ENCODE results near the gene MSX1.

The MSX1 gene

DNA sequence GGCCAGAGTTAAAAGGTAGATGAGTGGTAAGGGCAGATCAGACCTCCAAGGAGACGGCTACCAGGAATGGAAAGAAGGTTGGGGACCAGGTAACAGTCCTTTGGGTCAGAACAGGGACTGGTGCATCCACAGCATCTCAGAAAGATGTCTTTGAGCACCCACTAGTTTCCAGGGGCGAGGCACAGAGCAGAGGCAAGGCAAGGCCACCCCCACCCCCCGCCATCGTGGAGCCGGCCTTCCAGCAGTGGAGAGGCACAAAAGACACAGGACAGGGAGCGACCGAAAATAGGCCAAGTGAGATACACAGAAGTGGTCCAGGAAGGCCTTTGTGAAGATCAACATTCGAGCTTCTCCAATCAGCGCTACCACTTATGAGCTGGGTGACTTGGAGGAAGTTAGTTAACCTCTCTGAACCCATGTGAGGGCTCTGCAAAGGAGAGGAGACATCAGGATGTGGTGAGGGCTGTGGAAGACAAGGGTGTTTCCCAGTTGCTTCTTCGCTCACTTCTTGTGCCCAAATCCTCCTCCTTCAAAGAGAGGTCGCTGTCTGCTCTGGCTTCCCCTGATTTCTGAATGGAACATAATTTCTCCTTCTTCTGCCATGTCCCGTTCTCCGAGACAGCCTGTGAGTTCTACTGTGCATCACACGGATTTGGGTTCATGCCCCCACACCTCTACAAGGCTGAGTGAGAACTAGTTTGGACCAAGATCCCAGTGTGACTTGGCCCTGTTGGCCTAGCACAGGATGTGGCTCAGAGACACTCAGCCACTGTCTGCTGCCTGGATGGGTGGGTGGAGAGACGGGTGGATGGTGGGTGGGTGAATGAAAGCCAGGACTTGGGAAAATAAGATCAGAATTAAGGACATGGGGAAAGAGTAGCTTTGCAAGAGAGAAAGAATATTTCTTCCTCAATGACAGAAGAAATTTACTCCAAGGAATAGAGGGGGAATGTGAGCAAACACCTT, 16.7 kb upstream of the MSX1 start:
- DNase-seq = no peak

DNA sequence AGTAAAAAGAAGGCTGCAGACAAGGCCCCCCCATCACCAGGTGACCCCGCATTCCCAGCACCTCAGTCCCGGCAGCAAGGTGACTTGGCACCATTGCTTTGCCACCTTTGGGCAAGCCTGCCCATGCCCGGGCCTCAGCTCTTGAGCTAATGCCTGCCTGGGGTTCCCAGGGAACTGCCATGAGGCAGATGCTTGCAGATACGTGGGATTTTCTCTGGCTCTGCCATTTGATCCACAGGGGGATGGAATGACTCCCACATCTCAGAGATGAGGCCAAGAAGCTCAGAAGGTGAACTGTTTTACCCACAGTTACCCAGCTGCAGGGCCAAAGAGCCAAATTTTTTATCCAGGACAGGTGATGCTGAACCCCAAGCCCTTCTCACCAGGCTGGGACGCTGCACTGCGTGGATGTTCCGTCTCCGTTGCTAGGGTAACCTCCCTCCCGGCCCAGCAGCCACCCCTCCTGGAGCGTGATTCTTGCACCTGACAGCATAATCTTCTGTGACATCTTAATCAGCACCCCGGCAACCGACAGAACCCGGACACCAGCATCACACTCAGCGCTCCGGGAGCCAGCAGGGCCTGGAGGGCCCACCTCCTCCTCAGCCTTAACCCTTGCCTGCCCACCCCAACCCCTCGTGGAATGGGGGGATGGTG, 15.7 kb upstream of the MSX1 start:
- DNase-seq = no peak

DNA sequence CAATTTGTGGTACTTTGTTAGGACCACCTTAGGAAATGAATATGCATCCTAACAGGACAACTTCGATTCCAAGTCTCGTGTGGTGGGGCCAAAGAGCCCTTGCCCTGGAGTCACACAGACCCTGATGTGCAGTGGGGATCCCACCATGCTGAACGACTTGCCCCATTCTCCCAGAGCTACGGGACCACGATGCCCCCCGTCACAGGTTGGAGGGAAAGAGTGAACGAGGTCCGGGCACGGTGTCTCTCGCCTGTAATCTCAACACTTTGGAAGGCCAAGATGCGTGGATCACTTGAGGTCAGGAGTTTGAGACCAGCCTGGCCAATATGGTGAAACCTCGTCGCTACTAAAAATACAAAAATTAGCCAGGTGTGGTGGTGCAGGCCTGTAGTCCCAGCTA, 14.4 kb upstream of the MSX1 start:
- no peak for DNase-seq

DNA sequence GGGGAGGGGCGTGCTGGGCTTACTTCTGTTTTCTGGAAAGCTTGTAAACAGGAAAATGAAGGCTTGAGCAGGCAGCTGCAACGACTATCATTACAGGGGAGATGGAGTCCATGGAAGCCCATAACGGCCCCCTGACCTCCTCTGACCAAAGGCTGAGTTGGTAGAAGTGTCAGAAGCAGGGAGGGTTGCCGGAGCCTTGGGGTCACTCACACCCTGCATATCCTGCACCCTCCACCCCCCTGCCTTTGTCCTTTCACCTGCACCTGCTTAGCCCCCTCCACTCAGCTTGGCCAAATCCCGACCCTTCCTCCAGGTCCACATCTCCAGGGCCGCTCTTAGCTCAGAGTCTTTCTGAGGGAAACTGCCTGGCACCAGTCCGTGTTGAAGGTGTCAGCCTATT, 12.5 kb upstream of the MSX1 start:
- no peak for DNase-seq

DNA sequence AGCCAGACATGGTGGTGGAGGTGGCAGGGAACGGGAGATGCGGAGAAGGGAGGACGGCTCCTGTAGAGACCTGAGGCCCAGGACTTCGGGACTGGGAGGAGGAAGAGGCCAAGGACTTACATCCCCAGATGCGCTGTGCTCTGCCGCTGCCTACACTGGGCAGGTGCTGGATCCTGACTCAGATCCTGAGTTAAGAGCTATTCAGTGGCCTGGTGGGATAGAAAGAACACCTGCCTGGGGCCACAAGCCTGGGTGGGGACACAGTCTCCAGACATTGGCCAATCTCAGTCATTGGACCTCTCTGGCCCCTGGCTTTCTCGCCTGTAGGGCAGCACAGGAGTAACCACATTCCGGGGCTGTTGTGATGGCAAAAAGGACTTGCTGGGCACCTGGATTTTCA, 10.9 kb upstream of the MSX1 start:
- DNase-seq = no peak

DNA sequence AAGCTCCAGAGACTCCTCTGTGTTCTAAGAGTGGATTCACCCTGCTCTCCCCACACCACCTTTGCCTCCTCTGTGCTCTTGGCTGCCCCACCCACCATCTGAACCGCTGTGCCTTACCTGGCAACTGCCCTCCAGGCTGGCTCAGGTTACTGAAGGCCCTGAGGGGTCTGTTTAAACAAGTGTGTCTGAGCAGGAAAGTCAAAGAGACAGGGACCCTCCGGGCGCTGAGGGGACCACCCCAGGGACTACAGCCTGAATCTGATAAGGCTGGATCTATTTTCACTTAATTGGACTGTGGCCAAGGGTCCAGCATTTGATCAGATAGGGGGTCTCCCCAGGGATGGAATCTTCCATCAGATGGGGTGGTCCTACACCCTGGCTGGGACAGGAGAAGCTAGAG, 10.4 kb upstream of the MSX1 start:
- no peak for DNase-seq

DNA sequence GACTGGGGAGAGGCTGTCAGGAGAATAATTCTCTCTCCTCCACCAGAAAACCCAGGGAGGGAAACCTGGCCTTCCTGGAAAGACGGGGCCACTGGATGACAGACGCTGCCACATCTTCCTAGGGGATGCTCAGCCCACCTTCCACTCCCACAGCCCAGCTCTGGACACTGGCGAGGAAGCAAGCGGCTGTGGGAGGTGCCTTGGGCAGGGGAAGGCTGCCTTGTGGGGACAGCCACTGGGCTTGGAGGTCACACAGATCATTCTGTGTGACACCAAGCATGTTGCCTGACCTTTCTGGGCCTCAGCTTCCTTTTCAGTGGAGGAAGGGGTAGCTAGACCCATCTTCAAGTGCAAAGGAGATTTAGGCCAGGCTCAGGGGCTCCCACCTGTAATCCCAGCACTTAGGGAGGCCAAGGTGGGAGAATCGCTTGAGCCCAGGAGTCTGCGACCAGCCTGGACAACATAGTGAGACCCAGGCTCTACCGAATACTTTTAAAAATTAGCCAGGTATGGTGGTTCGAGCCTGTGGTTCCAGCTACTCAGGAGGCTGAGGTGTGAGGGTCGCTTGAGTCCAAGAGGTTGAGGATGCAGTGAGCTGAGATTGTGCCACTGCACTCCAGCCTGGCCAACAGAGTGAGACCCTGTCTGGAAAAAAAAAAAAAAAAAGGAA, 9.8 kb upstream of the MSX1 start:
- no peak for DNase-seq

DNA sequence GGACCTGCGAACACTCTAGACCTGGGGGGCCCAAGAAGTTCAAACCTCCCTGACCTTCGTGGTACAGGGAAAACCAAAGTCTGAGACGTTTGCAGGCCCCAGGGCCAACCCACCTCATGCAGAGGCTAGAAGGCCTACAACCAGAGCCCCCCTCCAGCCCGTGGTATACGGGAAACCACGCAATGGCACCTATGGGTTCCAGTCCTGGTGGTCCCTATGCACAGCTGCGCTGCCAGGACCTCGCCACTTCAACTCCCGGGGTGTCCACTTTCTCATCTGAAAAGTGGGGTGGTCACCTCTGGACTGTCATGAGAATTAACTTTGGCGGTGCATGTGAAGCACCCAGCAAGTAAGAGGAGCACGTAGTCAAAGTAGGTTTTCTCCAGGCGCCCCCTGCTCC, 8.4 kb upstream of the MSX1 start:
- DNase-seq = no peak

DNA sequence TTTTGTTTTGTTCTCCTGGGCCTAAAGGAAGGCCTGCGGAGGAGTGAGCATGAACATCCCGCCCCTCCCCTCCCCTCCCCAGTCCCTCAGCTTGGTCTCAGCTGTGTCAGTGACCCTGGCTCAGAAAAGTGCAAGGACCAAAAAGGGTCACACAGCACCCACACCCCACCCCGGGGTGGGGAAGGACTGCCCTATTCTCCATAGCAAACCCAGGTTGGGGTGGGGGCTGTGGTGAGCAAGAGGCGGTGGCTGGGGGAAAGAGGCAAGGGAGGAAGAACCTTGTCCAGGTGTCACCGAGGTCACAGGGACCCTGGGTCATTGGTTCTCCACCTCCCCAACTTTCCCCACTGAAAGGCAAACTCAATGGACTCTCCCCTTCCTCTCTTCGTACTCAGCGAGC, 7.6 kb upstream of the MSX1 start:
- no peak for DNase-seq

DNA sequence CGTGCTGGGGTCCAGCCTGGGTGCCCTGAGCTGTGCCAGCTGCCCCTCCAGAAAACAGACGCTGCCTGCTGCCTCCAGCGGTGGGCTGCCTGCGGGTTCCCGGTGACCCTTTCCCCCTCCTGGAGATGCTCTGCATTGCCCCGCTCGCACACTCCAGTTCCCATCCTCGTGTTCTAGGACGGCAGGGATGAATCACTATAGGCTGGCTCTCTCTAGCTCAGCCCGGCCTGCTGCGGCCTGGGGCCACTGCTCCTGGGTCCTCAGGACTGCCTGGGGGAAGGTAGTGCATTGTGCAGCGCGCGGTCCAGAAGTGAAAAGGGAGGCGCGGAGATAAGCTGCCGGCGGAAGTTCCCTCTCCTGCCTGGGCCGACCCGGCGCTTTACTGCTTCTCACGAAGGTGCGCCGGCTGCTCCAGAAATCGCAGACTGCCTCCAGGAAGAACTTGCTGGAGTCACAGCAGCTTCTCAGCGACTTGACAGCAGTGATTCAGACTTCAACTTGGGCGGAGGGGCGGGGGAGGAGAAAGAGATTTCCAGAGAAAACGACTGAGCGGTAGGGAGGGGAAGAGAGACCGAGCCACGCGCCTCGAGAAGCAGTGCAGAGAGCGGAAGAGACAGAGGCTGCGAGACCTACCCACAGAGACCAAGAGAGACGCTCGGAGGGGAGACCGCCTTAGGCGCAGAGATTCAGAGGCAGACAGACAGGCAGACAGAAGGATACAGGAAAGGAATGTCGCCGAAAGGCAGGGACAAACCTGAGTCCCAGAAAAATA, 6.7 kb upstream of the MSX1 start:
- DNase-seq = no peak

DNA sequence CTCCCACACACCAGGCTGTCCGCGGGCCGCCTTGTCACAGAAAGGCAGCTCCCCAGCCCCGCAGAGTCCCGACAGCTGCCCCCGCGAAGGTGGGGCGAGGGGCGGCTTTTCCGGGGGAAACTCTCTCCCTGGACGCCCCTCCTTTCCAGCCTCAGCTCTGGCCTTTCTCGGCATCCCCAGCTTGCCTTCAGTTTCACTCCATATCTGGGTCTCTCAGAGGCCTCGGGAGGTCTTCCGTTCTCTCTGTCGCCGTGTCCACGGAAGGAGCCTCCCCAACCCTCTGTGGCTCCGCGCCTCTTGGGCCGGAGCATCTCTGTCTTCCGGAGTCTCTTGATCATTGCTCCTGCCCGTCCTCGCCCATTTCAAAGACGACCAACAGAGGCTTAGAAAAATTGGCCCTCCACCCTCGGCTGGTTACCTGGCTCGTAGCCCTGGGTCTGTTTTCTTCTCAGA, 6.1 kb upstream of the MSX1 start:
- DNase-seq = no peak

DNA sequence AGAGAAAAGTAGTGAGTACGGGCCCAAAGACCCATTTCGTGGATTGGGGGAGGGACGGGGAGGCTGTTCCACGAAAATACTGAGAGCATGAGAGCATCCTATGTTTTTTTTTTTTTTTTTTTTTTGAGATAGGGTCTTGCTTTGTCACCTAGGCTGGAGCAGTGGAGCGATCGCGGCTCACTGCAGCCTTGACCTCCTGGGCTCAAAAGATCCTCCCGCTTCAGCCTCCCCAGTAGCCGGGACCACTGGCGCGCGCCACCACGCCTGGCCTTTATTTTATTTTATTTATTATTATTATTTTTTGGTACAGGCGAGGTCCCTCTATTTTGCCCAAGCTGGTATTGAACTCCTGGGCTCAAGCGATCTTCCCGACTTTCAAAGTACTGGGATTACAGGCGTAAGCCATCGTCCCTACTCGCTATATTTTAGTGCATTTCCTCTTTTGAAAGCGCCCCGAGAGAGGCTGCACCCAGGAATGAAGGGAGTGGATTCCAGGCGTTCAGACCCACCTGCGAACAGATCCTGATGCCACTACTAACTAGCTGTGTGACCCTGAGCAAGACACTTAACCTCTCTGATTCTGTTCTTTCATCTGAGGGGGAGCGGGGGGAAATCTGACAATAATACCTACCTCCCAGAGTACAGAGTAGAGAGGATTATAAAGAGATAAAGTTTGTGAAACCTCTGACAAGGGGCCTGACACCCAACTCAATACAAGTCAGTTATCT, 5.4 kb upstream of the MSX1 start:
- no peak for DNase-seq

DNA sequence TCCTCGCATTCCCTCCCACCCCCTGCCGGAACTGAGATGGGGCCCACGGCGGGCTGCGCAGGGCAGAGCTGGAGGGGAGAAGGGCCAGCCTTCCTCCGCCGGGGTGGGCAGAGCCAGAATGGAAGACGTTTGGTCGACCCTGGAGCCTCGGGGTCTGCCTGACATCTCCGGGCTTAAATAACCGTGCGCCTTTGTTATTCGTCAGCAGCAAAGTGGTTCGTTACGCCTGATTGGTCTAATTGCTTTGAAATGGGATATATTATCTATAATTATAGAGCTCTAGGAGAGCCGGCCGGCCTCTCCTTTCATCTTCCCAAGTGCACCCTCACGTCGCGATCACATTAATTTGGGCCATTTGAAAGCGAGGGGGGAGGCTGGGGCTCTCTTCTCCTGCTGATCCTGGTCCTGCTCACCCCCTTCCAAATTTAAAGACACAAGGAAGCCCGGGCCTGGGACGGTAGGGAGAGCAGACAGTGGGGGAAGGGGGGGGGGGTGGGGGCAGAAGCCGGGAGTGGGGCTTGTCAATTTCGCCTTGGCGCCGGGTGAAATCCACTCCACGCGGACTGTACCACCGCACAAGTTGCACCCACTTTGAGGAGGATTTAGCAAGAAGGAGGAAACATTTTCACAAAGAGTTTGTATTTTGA, 4.7 kb upstream of the MSX1 start:
- DNase-seq = no peak

DNA sequence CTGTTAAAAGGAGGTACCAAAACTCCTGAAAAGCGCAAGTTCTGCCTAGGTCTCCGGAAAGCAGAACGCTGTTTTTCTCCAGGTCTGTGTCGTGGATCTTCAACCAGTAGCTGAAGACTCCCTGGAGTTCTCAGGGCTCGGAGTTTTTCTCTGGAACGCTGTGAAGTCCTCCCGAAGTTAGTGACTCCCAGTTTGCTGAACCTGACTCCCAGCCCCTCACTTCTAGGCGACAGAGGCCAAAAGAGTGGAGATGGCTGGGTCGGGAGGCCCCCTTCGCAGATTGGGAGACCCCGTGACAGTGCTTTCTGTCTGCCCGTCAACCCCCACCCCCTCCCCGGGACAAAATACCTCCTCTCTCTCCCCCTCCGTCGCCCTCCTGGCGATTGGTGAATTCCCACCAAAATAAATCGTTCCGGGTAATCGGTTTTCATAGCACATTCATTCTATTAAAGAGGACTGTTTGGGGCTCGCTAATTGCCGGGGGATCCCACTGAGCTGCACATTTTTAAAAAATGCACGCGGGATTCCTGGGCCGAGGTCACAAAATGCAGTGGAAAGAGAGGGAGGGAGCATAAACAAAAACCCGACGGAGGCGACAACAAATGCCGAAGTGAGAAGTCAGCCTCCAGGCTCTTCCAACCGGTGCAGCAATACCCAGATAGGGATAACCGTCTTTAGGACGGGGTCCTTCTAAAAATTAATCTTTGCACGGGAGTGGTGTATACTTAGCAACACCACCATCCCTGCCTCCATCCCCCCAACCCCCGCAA, 4.0 kb upstream of the MSX1 start:
- DNase-seq = no peak

DNA sequence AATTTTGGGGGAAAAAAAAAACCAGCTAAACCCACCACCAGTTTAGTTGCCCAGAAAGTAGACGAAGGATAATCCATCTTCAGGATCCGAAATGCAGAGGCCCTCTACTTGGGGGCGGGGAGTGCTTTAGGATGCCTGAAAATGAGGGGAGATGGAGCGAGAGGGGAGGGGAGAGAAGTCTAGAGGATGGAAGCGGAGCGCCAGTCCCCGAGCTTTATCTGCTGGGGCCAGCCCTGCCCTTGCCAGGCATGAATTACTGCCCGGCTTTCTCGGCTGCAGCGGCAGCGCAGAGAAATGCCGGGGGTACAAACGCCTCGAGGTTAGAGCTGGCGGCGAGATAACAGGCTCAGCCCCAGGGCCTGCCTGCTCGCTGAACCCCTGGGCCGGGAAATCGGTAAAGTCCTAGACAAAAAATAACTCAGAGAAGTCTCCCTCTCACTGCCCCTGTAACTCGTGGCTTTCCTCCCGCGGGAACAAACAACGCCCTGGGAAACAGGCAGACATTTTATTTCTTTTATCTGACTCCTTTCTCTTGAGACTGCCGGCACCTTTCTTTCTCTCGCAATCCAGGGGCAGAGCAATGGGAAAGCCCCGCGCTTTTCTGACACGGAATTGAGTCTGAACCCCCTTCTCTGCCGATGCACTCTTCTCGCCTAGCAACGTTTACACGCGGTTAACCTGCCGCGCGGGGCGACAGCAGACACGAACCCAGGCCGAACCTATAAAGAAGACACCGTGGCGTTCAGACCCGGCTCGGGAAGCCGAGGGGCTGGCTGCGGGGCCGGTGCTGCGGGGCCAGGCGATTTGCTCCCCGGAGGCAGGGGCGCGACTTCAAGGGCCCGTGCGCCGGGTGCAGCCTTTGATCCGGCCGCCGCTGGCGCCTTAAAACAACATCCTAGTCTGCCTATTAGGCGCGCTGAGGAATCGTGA, 3.1 kb upstream of the MSX1 start:
- no peak for DNase-seq

DNA sequence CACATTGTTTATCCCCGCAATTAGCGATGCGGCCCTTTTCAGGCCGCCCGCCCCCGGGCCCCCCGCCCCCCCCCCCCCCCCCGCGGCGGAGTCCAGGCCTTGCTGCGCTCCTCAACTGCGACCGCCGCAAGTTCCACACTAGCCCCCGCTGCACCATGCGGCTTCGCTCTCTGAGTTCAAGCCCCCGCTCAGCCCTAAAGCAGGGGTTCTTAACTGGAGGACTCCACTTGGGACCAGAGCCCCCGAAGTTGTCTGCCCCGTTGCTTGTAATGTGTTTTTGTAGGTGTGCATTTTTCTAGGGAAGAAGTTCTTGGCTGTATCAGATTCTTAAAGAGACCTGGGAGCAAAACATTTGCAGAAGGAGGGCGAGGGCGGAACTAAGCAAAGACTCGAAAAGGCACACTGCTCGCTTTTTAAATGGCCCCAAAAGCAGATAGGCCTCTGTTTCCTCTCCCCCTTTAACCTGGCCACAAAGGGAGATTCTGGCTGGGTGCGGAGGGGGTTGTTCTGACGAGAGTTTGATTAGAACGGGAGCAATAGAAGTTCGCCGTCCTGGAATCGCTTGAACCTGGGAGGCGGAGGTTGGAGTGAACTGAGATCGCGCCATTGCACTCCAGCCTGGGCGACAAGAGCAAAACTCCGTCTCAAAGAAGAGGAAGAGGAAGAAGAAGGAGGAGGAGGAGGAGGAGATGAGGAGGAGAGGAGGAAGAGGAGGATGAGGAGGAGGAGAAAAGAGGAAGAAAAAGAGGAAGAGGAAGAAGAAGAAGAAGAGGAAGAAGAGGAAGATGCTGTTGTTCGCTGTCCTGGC, 2.3 kb upstream of the MSX1 start:
- no peak for DNase-seq

DNA sequence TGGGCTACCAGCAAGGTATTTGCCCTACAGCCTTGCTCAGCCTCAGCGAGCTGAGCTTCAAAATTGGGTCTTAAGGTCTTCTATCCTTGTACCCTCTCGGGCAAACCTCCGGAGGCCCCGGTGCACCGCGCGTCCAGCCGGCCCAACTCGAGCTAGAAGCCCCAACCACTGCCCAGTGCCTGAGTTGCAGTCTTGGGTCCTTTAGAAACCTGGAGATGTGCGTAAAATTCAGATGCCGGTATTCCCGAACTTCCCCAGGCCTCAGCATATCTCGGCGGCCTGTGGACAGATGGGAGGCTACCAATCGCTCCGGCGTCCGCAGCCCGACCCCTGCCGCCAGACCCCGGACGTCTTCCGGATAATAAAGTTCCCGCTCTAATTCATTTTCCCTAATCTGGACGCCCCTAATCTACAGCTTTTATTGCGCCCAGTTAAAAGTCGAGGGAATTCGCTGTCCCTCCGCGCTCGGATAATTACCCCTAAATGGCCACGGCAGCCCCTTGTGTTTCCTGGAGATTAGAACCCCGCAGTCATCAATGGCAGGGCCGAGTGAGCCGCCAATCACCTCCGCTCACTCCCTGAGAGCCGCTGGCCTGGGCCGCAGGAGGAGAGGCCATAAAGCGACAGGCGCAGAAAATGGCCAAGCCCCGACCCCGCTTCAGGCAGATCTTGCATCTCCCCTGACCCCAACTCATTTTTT, 1.5 kb upstream of the MSX1 start:
- no peak for DNase-seq
